ENCODE data around the gene ARFGEF3. TPM values are rescaled to one million over a fixed set of nuclear protein-coding genes. Genes with fewer than 3 reads are reported as not detected.
"Not testable (repeated sequence)": the region's sequence is repeated elsewhere in the genome, so short reads cannot be mapped to it uniquely, and the experiment has no call there.

The ARFGEF3 gene
- total RNA-seq, 1 experiment from 2014 or later: 7.8 TPM

GRCh38 chr6:138287144-138287955 is 125.6 kb downstream of the ARFGEF3 start:
- TF ChIP-seq CTCF (conservative IDR thresholded peaks at IDR 0.05; ENCODE audit: low read depth, low read length) (peak; percentile 75), EZH2 (IDR thresholded peaks at IDR 0.05; ENCODE audit: low read length, unreplicated experiment) (no peak)
- no peaks in the 10 kb centered on the region for H4K20me1 ChIP-seq (ENCODE audit: low read length)
- no peak overlapping the region for H3K9ac ChIP-seq (ENCODE audit: low read length)
- ChIA-PET POLR2A (ENCODE audit: unreplicated experiment) (no interaction called here), CTCF (no interaction called here)
- peak; percentile 63 for DNase-seq
- no peaks in the 10 kb centered on the region for H3K79me2 ChIP-seq (ENCODE audit: low read length)
- peaks cover 11% of the 10 kb centered on the region for H3K4me1 ChIP-seq (ENCODE audit: insufficient read depth, low read length)
- intact Hi-C loops (cut with micrococcal nuclease): loop anchor here (5.0 kb wide), 2 partner anchors 125 to 170 kb away; no protein-coding TSS in a partner anchor
- H3K9me3 ChIP-seq (ENCODE audit: low read length): no peaks in the 10 kb centered on the region
- BruUV-seq (replicated peaks): no TSS peak
- H3K27ac ChIP-seq (ENCODE audit: low read length): no peak overlapping the region
- no peak overlapping the region for H3K4me3 ChIP-seq (ENCODE audit: low read length)
- no peak overlapping the region for H2AFZ ChIP-seq (ENCODE audit: low read length)
- no peak overlapping the region for H3K4me2 ChIP-seq (ENCODE audit: low read length)
- H3F3A ChIP-seq (ENCODE audit: low read length, unreplicated experiment): no peaks in the 10 kb centered on the region
- no peaks in the 10 kb centered on the region for H3K27me3 ChIP-seq (ENCODE audit: low read length)
- ATAC-seq: peak; percentile 62
- H3K36me3 ChIP-seq (ENCODE audit: low read depth, low read length): no peaks in the 10 kb centered on the region; the same call in 1 of the 2 replicates
- no peaks in the 10 kb centered on the region for H3K9me2 ChIP-seq (replicated peaks; ENCODE audit: low read length)

GRCh38 chr6:138288428-138289085 is 126.8 kb downstream of the ARFGEF3 start:
- H3K4me3 ChIP-seq (ENCODE audit: low read length); H3K27ac ChIP-seq (ENCODE audit: low read length); H3F3A ChIP-seq (ENCODE audit: low read length, unreplicated experiment); BruUV-seq (replicated peaks); H3K9ac ChIP-seq (ENCODE audit: low read length); H3K9me2 ChIP-seq (replicated peaks; ENCODE audit: low read length); H3K36me3 ChIP-seq (ENCODE audit: low read depth, low read length); H2AFZ ChIP-seq (ENCODE audit: low read length); H3K27me3 ChIP-seq (ENCODE audit: low read length); CTCF ChIA-PET; POLR2A ChIA-PET (ENCODE audit: unreplicated experiment); H3K79me2 ChIP-seq (ENCODE audit: low read length); H3K9me3 ChIP-seq (ENCODE audit: low read length); H3K4me2 ChIP-seq (ENCODE audit: low read length); H4K20me1 ChIP-seq (ENCODE audit: low read length): not testable (repeated sequence)
- DNase-seq: peak; percentile 76
- ATAC-seq: peak; percentile 76
- peaks cover 11% of the 10 kb centered on the region for H3K4me1 ChIP-seq (ENCODE audit: insufficient read depth, low read length)
- intact Hi-C loops (cut with micrococcal nuclease): loop anchor here (5.0 kb wide), 2 partner anchors 124 to 171 kb away; no protein-coding TSS in a partner anchor

GRCh38 chr6:138289739-138290138 is 128.0 kb downstream of the ARFGEF3 start:
- BruUV-seq (replicated peaks): no TSS peak
- Histone ChIP-seq H3F3A (ENCODE audit: low read length, unreplicated experiment) (no peaks in the 10 kb centered on the region), H3K4me2 (ENCODE audit: low read length) (no peak overlapping the region), H3K9me3 (ENCODE audit: low read length) (no peaks in the 10 kb centered on the region), H3K27ac (ENCODE audit: low read length) (no peak overlapping the region), H3K27me3 (ENCODE audit: low read length) (no peaks in the 10 kb centered on the region), H3K4me1 (ENCODE audit: insufficient read depth, low read length) (peaks cover 11% of the 10 kb centered on the region), H3K36me3 (ENCODE audit: low read depth, low read length) (no peaks in the 10 kb centered on the region; the same call in 1 of the 2 replicates), H3K9ac (ENCODE audit: low read length) (no peak overlapping the region), H3K9me2 (replicated peaks; ENCODE audit: low read length) (no peaks in the 10 kb centered on the region), H2AFZ (ENCODE audit: low read length) (no peak overlapping the region), H3K4me3 (ENCODE audit: low read length) (no peak overlapping the region), H3K79me2 (ENCODE audit: low read length) (no peaks in the 10 kb centered on the region), H4K20me1 (ENCODE audit: low read length) (no peaks in the 10 kb centered on the region)
- TF ChIP-seq CTCF (conservative IDR thresholded peaks at IDR 0.05; ENCODE audit: low read depth, low read length) (peak; percentile 37), EZH2 (IDR thresholded peaks at IDR 0.05; ENCODE audit: low read length, unreplicated experiment) (no peak)
- POLR2A ChIA-PET (ENCODE audit: unreplicated experiment): no interaction called here
- DNase-seq (peak; percentile 9), ATAC-seq (peak; percentile 19; the same call in 1 of the 2 replicates)
- CTCF ChIA-PET: no interaction called here
- intact Hi-C loops (cut with micrococcal nuclease): loop anchor here (5.0 to 10.0 kb wide), 3 partner anchors 123 to 285 kb away; no protein-coding TSS in a partner anchor
